ENCODE results near the gene MAPKAP1.

Gene MAPKAP1

DNA sequence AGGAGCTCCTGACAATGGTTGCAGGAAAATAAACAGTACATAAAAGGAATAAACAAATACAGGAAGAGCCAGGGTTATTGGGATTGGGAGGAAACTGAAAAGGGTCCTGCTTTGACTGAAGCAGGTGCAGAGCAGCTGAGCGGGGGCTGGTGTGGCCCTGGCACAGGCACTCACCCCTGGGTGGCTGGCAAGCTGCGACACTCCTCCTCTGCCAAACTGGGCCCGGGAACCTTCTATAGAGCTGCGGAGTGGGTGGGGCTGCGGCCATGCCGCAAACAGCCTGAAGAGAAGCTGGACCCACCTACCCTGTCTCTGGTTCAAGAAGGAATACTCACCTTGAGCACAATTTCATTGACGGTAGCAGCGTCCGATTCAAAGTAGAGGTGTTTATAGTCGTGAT, 262.8 kb downstream of the MAPKAP1 start:
- Histone ChIP-seq H3K27me3 (replicated peaks) (no peaks in the 10 kb centered on the region), H3K27ac (no peak overlapping the region), H3K4me3 (ENCODE audit: low read depth, low read length) (no peak overlapping the region), H3K36me3 (replicated peaks) (peaks cover 11% of the 10 kb centered on the region)
- in situ Hi-C loops (cut with HindIII; ENCODE audit: low pct_ligation_motif_present, low sequenced_read_pairs): no loop called here
- no peak for DNase-seq
- TF ChIP-seq, protein P1, sequence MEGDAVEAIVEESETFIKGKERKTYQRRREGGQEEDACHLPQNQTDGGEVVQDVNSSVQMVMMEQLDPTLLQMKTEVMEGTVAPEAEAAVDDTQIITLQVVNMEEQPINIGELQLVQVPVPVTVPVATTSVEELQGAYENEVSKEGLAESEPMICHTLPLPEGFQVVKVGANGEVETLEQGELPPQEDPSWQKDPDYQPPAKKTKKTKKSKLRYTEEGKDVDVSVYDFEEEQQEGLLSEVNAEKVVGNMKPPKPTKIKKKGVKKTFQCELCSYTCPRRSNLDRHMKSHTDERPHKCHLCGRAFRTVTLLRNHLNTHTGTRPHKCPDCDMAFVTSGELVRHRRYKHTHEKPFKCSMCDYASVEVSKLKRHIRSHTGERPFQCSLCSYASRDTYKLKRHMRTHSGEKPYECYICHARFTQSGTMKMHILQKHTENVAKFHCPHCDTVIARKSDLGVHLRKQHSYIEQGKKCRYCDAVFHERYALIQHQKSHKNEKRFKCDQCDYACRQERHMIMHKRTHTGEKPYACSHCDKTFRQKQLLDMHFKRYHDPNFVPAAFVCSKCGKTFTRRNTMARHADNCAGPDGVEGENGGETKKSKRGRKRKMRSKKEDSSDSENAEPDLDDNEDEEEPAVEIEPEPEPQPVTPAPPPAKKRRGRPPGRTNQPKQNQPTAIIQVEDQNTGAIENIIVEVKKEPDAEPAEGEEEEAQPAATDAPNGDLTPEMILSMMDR (IDR thresholded peaks at IDR 0.05; ENCODE audit: low read depth, low read length, missing control alignments): no peak

DNA sequence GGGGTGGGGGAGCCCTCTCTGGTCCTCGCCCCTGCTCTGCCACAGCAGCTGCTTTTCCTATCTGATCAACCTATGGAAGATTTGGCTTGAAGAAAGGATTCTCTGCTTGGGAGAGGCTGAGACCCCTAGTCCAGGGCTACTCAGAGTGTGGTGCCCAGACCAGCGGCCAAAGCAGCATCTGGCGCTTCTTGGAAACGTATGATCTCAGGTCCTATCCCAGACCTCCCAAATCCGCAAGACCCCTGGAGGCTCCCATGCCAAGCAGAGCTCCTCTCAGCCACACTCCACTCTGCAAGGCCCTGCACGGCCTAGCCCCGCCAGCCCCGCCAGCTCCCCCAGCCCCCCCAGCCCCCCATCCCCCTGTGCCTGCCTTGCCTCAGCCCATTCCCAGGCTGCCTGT, 263.6 kb downstream of the MAPKAP1 start:
- Histone ChIP-seq H3K36me3 (replicated peaks) (peaks cover 11% of the 10 kb centered on the region), H3K27ac (no peak overlapping the region), H3K27me3 (replicated peaks) (no peaks in the 10 kb centered on the region), H3K4me3 (ENCODE audit: low read depth, low read length) (no peak overlapping the region)
- no peak for DNase-seq
- TF ChIP-seq, protein P1 (IDR thresholded peaks at IDR 0.05; ENCODE audit: low read depth, low read length, missing control alignments): no peak
- in situ Hi-C loops (cut with HindIII; ENCODE audit: low pct_ligation_motif_present, low sequenced_read_pairs): no loop called here

DNA sequence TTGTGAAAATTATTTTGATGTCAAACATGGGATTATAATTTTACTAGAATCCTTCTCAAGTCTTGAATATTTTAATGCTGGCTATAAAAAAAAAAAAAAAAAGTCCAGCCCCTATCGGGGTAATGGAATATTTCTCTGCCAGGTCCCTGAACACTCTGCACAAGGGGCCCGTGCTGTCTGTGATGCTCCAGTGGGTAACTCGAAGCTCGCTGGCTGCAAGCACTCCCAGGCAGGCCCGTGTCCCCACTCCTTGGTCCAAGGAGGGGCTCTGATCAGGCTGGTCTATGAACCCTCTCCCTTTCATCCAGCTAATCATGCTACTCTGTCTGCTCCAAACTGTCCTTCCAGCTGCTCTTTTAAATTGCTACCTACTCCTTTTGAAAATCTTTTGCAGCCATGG, 264.6 kb downstream of the MAPKAP1 start:
- H3K27me3 ChIP-seq (replicated peaks): no peaks in the 10 kb centered on the region
- no peak for DNase-seq
- no peak overlapping the region for H3K27ac ChIP-seq
- peaks cover 11% of the 10 kb centered on the region for H3K36me3 ChIP-seq (replicated peaks)
- TF ChIP-seq, protein P1 (IDR thresholded peaks at IDR 0.05; ENCODE audit: low read depth, low read length, missing control alignments): no peak
- in situ Hi-C loops (cut with HindIII; ENCODE audit: low pct_ligation_motif_present, low sequenced_read_pairs): no loop called here
- no peak overlapping the region for H3K4me3 ChIP-seq (ENCODE audit: low read depth, low read length)

DNA sequence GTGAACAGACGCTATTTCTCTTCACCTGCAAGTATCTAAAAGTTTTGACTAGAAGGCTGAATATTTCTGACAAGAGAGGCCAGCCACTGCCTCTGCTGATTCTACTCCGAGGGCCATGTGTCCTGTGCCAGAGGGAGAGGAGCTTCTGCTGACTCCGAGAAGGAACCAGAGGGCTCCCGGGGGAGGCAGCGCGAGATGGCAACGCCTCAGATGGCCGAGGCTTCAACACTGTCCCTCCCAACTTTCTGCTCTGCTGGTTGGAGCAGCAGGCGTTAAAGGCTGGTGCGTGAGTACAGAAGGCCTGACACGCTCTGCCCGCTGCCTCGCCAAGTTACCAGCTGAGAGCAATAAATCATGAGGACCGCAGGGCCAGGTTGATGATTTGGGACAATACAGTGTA, 266.6 kb downstream of the MAPKAP1 start:
- Histone ChIP-seq H3K4me3 (ENCODE audit: low read depth, low read length) (no peak overlapping the region), H3K36me3 (replicated peaks) (peaks cover 14% of the 10 kb centered on the region), H3K27ac (no peak overlapping the region), H3K27me3 (replicated peaks) (no peaks in the 10 kb centered on the region)
- TF ChIP-seq, protein P1 (IDR thresholded peaks at IDR 0.05; ENCODE audit: low read depth, low read length, missing control alignments): no peak
- DNase-seq: no peak
- in situ Hi-C loops (cut with HindIII; ENCODE audit: low pct_ligation_motif_present, low sequenced_read_pairs): no loop called here

DNA sequence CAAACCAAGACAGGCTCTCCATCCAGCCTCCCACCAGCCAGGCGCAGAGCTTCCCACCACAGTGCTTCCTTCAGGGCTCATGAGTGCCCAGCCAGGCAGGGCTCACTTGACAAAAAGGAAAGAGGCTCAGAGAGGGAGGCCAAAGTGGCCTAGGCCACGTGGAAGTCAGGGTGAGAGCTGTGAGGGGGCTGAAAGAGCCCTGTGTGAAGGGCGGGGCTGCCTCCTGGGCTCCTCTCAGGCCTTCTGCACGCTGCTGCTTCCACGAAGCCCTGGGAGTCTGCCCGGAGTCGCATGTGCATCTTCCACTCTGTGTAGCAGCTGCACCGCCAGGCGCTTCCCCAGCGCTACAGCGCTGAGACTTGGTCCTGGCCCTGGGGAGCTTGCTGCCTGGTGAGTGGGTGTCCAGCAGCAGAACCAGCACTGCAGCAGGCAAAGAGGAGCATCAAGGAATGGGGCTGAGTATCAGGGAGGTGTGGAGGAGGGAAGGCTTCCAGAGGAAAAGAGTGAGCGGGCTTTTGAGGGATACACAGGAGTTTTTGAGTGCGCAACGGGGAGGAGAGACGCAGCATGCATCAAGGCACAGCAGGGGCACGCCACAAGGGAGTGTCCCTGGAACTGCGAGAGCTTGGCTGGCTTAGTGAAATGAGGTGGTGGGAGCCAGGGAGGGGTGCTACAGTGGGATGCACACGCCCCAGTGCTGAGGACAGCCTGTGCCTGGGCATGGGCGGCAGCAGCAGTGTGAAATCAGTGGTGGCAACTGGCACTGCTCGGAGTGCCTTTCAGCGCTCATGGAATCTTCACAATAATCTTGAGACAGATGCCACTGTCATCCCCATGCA, 267.4 kb downstream of the MAPKAP1 start:
- no peaks in the 10 kb centered on the region for H3K27me3 ChIP-seq (replicated peaks)
- no peak overlapping the region for H3K4me3 ChIP-seq (ENCODE audit: low read depth, low read length)
- TF ChIP-seq, protein P1 (IDR thresholded peaks at IDR 0.05; ENCODE audit: low read depth, low read length, missing control alignments): no peak
- H3K27ac ChIP-seq: no peak overlapping the region
- DNase-seq: no peak
- peaks cover 14% of the 10 kb centered on the region for H3K36me3 ChIP-seq (replicated peaks)
- in situ Hi-C loops (cut with HindIII; ENCODE audit: low pct_ligation_motif_present, low sequenced_read_pairs): no loop called here
